Sciatic nerve (tissue), 2 donors: Measurements from ENCODE around the gene POT1. TPM values are rescaled to one million over a fixed set of nuclear protein-coding genes. Genes with fewer than 3 reads are reported as not detected.

Experiments used
- ATAC-seq: fragments of 200-7000 bp; cut with Tn5 transposase; one replicate; pipeline ENCODE4 v1.9.1; 2020; ENCODE audit warnings: mild to moderate bottlenecking, moderate library complexity
- DNase-seq: peaks from one replicate; pipeline ENCODE4 v3.0.0-alpha.2; 2020; ENCODE audit warnings: low spot score
- intact Hi-C: fragments of 100-400 bp; cut with DNase I; formaldehyde crosslinking; loops from one replicate; pipeline ENCODE4 v1.14.2; 2022
- total RNA-seq: library from RNA; stranded (reverse); fragmentation: NEBNext Ultra II Directional; extraction: Animal tissue kit (Norgen Biotek cat#: 25700); gene quantifications from one replicate; pipeline ENCODE4 v1.2.1, GENCODE V29; 2021
- donor health status: DM: no; HTN: no; CAD: no.
- donor health status: DM: no; HTN: no; CAD: no.

POT1 gene
- total RNA-seq, 1 donor from 2014 or later, result 33.8 TPM

DNA sequence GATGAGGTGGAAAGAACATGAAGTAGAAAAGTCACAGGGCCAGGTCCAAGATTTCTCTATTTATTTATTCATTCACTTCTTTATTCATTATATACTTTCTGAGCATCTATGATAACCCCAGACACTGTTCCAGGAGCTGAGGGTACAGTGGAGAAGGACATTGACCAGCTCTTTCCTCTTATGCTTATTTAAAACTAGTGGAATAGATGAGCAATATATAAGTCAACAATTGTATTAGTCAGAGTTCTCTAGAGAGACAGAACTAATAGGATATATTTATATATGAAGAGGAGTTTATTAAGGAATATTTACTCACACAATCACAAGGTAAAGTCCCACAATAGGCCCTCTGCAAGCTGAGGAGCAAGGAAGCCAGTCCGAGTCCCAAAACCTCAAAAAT, 149.0 kb downstream of the POT1 start:
- DNase-seq (no peak), ATAC-seq (no peak)
- intact Hi-C loops, result no loop called here

DNA sequence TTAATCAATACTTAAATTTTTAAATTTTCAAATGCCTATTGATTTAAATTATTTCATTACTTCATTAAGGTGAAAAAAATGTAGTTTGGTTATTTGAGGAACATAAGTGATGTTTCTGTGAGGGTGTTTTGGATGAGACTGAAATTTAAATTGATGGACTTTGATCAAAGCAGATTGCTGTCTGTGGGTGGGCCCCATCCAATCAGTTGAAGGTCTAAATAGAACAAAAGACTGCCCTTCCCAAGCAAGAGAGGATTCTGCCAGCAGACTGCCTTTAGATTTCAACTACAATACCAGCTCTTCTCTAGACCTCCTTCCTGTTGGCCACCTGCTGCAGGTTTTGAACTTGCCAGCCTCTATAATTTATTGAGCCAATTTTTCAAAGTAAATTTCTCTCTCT, 149.6 kb downstream of the POT1 start:
- DNase-seq, result no peak
- ATAC-seq, result no peak
- intact Hi-C loops, result no loop called here

DNA sequence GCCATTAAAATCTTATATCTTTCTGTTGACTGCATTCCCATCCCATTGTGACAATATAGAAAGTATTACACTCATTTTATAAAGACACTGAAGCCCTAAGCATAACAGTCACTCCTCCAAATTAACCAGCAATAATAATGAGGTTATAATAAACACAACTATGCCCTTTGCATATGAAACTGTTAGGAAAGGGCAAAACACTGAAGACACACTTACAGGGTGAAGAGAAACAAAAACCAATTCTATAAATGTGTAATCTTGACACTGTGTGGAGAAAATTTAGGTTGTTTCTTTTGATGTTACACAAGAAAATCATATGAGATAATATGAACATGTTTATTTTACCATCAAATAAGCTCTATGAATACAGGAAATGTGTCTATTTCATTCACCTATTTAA, 150.0 kb downstream of the POT1 start:
- intact Hi-C loops, result no loop called here
- no peak for DNase-seq
- ATAC-seq, result no peak

DNA sequence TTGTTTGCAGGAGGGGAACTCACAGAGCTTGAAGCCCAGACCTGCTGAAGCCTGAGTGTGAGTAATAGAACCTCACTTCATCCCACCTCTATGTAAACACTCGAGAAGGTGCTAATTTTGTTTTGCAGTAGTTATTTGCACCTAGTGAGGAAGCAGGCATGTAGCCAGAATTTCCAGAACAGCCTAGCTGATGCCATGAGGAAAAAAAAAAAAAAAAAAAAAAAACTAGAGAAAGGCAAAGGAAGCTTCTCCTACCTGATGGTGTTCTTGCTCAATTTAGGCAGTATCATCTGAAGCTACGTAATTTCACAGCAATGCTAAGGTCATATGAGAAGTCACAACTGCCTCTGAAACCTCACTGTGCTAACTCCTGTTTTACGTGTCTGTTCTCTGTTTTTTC, 150.4 kb downstream of the POT1 start:
- ATAC-seq, result no peak
- no peak for DNase-seq
- intact Hi-C loops, result no loop called here

DNA sequence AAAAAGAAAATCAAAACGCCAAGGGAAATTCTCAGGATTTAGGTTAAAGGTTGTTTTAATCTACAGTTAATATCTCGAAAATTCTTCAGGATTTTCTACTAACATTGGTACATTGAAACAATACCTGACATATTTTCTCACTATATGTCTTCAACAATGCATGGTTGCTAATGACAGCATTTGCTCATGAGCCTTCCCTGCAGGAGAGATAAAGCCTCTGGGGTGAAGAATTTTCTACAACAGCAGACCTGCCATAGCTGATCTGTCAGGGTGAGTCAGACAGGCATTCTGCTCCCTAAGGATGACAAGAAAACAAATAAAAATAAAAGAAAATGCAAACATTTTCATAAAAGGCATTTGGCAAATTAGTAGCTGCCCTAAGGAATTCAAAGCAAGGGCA, 152.4 kb downstream of the POT1 start:
- no peak for ATAC-seq
- DNase-seq, result no peak
- intact Hi-C loops, result no loop called here

DNA sequence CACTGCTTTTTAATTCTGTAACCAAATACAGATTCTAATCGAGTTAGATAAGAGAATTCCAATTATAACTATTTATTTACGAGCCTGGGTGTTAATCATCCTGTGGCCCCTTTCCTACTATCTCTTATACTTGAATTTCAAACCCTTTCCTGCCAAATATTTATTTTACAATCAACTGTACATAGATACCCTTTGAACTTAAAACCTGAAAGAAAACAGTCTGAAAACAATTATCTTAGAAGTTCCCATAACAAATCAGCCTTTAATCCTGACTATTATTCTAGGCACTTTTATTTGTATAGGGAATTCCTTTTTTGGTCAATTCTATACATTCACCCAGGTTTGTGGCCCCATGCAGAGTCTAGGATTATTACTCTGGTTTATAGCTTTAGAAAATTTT, 153.5 kb downstream of the POT1 start:
- ATAC-seq (no peak), DNase-seq (no peak)
- intact Hi-C loops, result no loop called here

DNA sequence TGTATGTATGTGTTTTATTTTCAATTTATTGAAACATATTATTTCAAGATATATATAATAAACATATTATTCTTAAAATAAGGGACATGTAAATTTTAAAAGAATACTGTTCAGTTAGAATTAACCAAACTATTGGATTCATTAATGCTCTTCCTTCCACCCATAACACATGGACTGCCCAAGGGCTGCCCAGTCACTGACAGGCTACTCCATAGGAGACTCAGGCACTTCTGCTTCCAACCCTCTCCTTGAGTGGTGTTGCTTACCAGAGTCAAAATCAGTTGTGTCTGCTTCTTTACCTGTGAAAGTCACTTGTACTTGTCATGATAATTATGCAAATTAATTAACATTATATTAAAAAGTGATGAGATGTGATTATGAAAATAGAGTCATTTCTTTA, 154.2 kb downstream of the POT1 start:
- intact Hi-C loops, result no loop called here
- DNase-seq (no peak), ATAC-seq (no peak)

DNA sequence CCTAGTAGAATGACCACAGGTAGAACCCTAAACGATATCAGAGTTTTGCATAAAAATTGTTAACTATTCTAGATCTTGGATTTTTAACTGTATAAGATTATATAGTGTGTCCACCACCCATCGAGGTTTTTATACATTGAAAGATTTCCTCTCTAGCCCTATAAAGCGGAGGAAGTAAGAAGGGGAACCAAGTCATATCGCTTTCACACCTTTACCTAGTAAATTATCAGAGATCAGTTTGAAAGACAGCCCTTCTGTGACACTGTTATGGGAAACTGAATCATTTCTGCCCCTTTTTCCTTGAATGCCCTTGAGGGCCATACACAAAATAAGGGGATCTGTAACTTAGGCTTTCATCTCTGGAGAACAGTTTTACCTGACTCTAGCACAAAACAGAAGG, 155.7 kb downstream of the POT1 start:
- DNase-seq, result no peak
- intact Hi-C loops, result no loop called here
- ATAC-seq, result no peak

DNA sequence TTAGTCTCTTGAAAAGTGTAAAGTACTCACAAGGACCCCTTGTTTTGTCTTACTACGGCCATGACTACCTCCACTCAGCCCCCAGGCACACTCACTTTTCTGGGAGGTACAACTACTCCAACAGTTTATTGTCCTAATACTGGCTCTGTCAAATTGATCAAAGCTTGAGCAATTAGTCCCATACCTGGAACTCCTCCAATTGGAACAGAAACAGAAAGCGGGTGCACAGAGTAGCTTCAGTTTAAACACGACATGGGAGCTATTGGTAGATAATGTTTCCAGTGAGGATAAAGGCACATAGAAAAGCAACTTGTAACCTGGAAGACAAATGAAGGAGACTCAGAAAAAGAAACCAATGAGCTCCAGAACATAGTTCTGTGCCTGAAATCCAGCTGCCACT, 156.3 kb downstream of the POT1 start:
- ATAC-seq (no peak), DNase-seq (no peak)
- intact Hi-C loops, result no loop called here

Other genes with a start within 250 kb of the POT1 start
- 0.13 TPM for gene GPR37, start 164.0 kb downstream of the POT1 start, total RNA-seq